NCI-H2196 (cell line): ENCODE measurements around the gene GCLC.
"Not testable (repeated sequence)": the region's sequence is repeated elsewhere in the genome, so short reads cannot be mapped to it uniquely, and the experiment has no call there.

Source experiments
- DNase-seq: peaks from one replicate; lab custom pipeline; 2025; ENCODE audit not compliant: unreplicated experiment; lab: John Stamatoyannopoulos, UW

Gene GCLC

GRCh38 chr6:53544470-53545308, at the start of gene GCLC:
Gene GCLC (minus strand): TSS chr6:53545101. CDS start chr6:53544645, 456 bp downstream.
- DNase-seq, result peak; percentile 92

DNA sequence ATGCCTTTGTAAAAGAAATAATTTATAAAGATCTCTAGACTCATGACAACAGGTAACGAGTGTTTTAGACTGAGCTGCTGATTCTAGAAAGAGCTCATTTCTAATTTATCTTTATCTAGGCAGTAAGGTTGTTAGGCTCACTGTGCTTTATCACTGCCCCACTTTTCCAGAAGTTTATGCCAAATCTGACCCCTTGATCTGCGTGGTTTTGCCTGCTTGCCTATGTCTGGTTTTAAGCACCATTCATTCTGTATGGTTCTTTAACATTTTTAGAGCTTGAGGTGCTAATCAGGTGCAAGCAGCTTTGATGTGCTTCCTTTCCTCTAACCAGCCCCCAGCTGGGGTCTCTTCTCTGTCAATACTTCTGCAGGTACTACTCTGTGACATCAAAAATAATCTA, 49.7 kb upstream of the GCLC start:
- DNase-seq, result no peak

DNA sequence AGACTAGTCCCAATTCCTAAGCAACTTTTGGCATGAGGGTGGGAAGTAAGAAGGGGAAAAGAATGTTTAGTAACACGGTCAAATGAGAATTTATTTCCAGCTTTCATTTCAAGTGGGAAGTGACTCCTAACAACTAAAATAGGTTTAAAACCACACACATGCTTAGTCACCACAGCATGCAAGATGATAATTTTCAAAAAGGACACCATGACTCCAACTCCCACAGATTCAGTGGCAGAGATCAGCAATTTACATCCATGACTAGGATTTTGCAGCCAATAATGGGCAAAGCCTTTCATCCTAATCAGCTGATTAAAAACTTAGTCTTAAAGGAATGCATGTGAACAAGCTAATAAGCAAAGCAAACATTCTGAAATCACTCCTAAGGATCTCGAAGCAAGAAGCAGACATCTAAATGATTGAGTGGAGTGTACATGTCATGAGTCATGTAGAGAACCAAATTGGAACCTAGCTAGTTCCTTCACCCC, 48.1 kb upstream of the GCLC start:
- no peak for DNase-seq

- DNase-seq, result no peak
Observed at GRCh38 chr6:53591873-53592272, 47.0 kb upstream of the GCLC start.

DNA sequence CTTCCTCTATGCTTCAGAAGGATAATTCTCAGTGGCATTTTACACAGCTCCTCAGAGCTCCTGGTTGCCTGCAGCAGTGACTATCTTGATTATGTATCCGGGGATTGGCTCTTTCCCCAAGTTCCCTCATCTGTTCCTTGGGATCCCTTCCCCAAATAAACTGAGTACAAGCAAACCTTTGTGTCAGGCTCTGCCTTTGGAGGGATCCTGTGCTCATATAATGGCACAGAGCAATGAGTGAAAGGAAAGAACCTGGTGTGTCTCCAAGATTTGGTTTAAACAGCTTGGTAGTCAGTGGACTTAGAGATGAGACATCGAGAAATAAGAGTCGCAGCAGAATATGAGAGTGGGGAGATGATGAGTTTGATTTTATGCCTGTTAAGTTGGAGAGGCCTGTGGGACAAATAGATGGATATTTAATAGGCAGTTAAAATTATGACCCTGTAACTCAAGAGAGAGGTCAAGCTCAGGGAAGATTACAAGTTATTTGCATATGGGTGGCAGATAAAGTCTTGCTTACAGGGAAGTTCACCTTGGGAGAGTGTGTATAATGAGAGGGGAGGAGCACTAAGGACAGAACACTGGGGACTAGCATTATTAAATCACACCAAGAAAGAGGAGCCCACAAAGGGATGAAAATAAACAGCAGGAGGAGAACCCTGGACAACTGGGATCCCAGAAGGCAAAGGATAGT, 44.1 kb upstream of the GCLC start:
- no peak for DNase-seq

DNA sequence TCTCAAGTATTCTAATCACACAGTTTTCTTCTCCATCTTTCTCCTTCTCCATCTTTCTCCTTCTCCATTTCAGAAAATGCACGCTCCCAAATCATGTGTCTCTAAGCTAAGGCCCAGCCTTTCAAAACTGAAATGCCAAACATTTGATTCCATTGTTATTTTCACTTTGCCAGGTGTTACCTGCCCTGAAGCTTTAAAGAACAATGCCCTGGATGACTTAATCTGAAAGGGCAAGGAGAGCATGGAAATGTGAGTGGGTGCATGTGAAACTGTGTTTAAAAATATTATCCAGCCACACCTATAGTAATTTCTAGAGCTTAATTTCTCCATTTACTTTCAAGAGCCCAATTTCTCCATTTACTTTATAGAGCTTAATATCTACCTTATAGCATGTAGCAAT, 42.4 kb upstream of the GCLC start:
- no peak for DNase-seq

- no peak for DNase-seq
Observed at GRCh38 chr6:53585208-53585900, 40.5 kb upstream of the GCLC start.

DNA sequence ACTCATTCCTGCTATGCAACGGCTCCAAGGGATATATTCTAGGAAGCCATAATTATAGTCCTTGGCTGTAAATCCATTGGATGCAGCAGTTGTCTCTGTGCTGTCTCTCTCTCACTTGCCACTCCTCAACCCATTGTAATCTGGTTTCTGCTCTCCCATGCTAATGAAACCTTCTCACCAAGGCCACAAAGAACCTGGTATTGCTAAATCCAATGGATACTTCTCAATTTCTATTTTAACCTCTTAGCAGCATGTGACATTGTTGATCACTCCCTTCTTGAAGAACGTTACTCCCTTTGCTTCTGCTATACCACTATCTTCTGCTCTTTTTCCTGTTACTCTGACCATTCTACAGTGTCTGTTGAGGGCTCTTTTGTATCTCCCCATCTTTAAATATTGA, 39.8 kb upstream of the GCLC start:
- DNase-seq, result no peak

GRCh38 chr6:53583451-53583850, 38.5 kb upstream of the GCLC start:
- DNase-seq, result no peak

- DNase-seq, result no peak
Observed at GRCh38 chr6:53582963-53583362, 38.1 kb upstream of the GCLC start.

DNA sequence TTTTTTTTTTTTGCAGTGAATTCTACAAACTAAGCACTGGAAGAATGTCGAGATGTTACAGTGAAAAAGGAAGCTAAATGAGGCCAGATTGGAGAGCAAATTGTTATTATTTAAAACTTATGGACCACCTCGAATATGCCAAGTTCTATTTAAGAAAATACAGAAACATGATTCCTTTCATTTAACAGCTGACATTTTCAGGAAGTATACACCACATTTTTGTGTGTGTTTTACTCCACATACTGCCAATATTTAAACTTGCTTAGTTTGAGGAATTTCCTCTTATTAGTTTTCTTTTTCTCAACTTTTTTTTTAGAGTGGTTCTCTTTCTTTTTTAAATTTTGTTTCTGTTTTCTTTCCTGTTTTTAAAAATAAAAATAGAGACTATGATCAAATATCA, 37.0 kb upstream of the GCLC start:
- DNase-seq, result no peak

DNA sequence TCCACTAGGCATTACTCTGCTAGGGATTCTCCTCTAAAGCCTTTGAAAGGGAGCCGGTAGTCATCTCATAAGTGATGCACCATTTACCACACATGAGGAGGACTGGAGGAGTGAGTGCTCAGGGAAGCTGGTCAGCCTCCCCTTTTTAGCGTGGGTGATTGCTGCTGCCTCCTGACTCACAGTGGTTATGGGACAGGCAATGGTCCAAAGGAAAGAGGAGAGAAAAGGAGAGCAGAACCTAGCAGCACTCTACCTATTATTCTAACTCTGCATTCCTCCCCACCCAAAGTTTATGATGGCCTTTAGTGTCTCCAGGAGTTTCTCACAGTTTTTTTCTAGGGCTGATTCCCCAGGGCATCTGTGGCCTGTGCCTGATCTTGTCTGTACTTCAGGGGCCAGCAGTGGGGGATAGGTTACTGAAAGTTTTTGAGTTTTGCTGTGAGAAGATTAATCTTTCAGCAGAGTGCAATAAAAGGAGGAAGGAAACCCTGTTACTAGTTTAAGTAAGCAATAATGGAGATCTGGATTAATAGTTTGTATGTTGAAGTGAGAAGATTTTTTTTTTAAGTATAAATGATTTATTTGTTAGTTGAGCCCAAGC, 36.4 kb upstream of the GCLC start:
- no peak for DNase-seq

DNA sequence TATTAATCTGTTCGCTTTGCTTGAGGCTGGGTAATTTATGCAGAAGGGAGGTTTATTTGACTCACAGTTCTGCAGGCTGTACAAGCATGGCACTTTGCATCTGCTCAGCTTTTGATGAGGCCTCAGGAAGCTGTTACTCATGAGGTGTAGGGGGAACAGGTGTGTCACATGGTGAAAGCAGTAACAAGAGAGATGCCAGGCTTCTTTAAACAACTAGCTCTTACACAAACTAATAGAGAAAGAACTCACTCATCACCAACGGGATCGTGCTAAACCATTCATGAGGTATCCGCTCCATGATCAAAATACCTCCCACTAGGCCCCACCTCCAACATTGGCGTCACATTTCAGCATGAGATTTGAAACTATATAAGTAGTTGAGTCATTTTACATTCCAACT, 34.4 kb upstream of the GCLC start:
- DNase-seq, result no peak

DNA sequence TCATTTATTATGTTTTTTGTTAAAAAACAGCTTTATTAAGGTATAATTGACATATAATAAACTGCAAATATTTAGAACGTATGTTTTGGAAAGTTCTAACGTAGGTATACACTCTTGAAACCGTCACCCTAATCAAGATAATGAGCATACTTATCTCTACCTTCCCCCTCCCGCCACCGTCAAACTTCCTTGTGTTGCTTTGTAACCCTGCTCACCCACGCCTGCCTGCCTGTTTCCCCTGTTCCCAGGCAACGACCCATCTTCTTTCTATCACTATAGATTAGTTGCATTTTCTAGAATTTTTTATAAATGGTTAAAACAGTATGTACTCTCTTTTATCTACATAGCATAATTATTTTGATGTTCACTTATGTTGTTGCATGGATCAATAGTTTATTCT, 33.5 kb upstream of the GCLC start:
- no peak for DNase-seq

DNA sequence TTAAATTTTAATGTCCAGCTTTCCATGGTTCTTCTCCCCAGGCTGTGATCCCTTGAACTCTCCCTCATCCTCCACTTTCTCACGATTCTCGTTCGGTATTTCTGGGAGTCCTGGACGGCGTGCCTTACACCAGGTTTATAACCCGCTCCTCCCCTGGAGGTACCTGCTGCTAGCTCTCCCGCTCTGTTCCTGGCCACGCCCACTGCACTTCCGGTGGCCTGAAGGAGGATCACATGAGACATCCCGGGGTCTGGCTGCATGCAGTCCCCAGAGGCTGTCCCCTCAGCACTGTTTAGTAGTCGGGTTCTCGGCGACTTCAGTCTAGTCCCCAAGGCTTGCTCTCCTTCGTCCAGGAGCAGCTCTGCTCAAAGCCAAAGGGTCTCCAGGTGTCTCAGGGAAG, 28.4 kb upstream of the GCLC start:
- no peak for DNase-seq

DNA sequence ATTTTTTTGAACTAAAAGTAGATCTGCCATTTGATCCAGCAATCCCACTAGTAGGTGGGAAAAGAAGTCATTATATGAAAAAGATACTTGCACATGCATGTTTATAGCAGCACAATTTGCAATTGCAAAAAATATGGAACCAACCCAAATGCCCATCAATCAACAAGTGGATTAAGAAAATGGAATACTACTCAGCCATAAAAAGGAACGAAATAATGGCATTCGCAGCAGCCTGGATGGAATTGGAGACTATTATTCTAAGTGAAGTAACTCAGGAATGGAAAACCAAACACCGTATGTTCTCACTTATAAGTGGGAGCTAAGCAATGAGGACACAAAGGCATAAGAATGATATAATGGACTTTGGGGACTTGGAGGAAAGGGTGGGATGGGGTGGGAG, 27.5 kb upstream of the GCLC start:
- DNase-seq, result not testable (repeated sequence)

- no peak for DNase-seq
Observed at GRCh38 chr6:53568776-53569616, 24.1 kb upstream of the GCLC start.

GRCh38 chr6:53567701-53568100, 22.8 kb upstream of the GCLC start:
- DNase-seq, result no peak

DNA sequence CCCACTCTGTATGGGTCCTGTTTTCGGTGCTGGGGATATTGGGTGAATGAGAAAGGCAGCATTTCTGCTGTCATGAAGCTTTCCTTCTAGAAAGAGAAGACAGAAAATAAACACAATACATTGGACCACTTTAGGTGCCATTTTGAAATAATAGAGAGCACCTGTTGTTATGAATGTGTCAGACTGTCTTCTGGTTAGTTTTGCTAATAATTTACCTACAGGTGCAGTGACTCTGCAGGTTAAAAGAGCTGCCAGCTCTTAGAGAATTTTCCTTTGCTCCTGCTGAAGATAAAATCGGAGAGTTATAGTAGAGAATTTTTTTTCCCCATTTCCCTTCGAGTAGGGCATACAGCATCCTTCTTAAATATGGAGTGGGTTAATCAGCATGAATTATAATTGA, 21.9 kb upstream of the GCLC start:
- no peak for DNase-seq

DNA sequence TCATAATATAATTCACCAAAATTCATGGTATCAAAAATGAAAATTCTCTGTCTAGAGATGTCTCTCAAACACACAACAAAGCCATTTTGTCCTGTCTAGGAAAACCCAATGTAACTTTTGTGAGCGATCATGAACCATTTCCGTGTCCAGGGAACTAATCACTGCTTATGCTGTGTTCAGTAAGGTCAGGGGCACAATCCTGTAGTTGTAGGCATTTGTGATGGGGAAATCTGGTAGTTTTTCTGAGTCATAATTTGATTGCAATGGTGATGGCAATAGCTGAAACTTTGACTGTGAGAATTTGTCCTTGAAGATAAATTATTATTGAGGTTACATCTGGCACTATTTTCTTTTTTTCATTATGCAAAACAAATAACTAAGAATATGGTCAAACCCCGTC, 21.0 kb upstream of the GCLC start:
- DNase-seq, result no peak
